ENCODE data around the gene HPSE2.

The HPSE2 gene

DNA sequence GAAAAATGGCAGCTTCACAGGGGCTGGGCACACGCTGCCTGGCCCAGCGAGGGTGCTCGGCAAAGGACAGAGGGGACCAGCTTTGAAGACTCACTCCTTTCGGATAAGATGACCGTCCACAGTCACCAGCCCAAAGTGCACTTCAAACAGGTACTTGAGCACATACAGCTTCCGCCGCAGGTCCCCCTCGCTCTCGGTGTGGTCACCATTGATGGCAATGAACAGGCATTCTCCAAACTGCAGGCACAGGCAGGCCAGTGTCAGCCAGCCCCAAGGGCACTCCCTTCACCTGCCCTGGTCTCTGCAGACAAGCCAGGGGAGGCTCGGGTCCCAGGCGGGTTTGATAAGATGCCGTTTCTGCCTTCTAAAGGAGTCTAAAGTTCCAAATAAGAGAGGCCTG lies 800.5 kb downstream of the HPSE2 start:
- DNase-seq (ENCODE audit: low read depth, low spot score) = no peak

GRCh38 chr10:98433881-98434732 lies 801.5 kb downstream of the HPSE2 start:
- DNase-seq (ENCODE audit: low read depth, low spot score) = no peak

- DNase-seq (ENCODE audit: low read depth, low spot score) = no peak
These were observed 802.3 kb downstream of the HPSE2 start for GRCh38 chr10:98433371-98433770.

DNA sequence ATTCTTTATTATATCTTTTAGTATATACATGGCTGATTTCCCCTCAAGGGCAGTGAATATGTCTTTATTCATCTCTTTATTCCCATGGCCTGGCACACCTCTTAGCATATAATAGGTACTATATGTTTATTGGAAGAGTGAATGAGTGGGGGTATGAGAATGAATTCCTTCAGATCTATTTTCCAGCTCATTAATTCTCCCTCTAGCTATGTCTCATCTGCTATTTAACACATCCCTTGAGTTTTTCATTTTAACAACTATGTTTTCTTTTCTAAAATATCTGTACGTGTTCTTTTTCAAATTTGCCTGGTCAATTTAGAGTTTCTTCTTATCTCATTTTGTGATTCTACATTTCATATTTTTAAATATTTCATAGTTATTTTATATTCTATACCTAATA lies 803.3 kb downstream of the HPSE2 start:
- DNase-seq (ENCODE audit: low read depth, low spot score) = no peak

- DNase-seq (ENCODE audit: low read depth, low spot score) = no peak
These were observed 804.6 kb downstream of the HPSE2 start for GRCh38 chr10:98431016-98431415.

DNA sequence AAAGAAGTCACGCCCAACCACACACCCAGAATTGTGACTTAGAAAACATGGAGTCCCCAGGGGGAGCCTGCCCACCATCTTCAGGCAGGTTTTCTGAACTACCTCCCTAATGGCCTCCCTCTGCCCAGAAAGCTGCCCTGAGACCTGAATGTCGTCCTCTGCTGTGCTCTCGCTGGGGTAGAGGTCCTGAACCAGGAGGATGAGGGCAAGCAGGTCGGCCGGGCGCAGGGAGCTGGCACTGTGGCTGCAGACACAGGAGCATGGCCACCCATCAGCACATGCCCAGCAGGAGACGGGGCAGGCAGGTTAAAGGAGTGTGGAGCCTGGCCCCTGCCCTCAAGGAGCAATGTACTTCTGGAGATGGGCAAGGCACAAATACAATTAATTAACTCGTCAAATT lies 805.2 kb downstream of the HPSE2 start:
- no peak for DNase-seq (ENCODE audit: low read depth, low spot score)

GRCh38 chr10:98429320-98430072 lies 806.2 kb downstream of the HPSE2 start:
- no peak for DNase-seq (ENCODE audit: low read depth, low spot score)

- DNase-seq (ENCODE audit: low read depth, low spot score) = no peak
These were observed 808.6 kb downstream of the HPSE2 start for GRCh38 chr10:98427011-98427515.

DNA sequence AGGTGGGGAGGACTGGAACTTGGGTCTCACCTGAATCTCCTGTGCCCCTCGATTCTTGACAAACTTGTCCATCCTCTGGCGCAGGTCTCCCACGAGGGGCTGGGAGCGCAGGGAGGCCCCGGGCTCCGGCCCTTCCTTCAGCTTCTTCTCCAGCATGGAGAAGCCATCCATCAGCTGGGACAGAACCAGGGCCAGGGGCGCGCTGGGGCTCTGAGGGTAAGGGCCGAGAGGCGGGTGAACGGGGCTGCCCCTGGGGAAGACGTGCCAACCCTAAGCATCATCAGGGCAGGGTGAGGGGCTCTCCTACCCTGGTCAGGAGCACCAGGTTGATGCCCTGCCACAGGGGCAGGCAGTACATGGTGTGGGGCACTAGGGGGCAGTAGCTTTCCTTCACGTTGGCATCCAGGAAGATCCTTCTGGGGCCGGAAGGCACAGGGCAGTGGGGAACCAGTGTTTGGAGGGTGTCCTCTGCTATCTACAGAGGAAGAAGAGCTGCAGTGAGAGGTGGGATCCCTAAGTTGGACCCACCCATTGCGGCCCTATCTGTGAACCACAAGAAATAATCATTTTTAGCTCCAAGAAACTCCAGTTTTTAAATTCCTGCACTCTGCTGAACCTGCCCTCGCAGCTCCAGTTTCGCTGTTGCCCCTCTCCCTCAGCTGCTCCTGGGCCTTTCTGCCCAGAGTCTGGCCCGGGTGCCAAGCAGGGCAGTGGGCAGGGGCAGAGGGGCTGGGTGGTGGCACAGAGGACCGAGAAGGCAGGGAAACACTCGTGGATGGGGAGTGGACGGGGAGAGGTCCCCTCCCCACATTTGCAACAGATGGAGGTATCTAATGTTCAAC lies 809.9 kb downstream of the HPSE2 start:
- DNase-seq (ENCODE audit: low read depth, low spot score) = no peak

- DNase-seq (ENCODE audit: low read depth, low spot score) = no peak
These were observed 811.1 kb downstream of the HPSE2 start for GRCh38 chr10:98424295-98425254.

- DNase-seq (ENCODE audit: low read depth, low spot score) = no peak
These were observed 811.9 kb downstream of the HPSE2 start for GRCh38 chr10:98423691-98424120.

GRCh38 chr10:98422182-98422581 lies 813.5 kb downstream of the HPSE2 start:
- DNase-seq (ENCODE audit: low read depth, low spot score) = no peak

DNA sequence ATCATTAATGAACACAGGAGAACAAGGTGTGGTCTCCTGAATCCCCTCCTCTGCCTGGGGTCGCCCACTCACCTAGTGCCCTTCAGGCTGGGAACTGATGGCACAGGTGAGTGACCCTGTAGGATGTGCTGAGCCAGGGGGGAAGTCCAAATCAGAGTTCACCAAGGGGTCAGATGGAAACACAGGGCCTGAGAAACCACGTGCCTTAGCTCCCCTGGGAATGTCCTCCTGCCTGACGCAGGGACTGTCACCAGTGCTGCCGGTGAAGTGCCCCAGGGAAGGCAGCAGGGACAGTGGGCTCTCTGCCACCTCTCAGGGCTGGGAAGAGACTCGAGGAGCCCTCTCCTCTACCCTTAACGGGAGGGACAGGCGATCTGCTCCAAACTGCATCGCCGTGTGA lies 814.9 kb downstream of the HPSE2 start:
- DNase-seq (ENCODE audit: low read depth, low spot score) = no peak

- no peak for DNase-seq (ENCODE audit: low read depth, low spot score)
These were observed 816.0 kb downstream of the HPSE2 start for GRCh38 chr10:98419469-98420261.

DNA sequence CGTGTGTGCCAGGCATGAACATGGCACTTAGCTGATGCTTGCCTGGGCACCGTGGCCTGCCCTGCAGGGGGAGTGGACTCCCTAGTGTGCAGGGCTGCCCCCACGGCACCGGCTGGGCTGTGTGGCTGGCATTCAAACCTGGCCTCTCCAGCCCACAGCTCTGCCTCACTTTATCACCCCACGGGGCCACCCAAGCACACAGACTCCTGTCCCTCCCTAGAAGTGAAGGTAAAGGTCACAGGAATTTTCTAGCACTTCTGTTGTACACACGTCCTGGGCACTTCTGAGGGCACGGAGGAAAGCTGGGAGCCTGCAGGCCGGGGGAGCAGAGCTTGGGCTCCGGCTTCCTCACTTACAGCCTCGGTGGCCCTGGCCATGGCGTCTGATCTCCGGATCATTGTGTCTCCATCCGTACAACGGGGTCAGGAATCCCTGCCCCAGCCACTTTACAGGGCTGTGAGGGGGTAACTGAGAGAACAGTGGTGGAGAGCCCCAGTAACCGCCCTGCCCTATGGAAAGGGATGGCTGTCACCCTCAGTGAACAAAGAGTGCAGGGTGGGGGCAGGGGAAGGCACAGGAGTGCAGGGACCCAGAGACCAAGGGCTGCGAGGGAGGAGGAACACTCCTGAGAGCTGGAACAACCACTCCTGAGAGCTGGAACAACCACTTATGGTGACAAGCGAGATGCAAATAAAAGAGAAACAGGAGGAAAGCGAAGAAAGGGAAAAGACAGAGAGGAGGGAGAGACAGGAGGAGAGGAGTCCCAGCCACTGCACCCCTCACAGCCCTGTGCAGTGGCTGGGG lies 816.8 kb downstream of the HPSE2 start:
- DNase-seq (ENCODE audit: low read depth, low spot score) = no peak

DNA sequence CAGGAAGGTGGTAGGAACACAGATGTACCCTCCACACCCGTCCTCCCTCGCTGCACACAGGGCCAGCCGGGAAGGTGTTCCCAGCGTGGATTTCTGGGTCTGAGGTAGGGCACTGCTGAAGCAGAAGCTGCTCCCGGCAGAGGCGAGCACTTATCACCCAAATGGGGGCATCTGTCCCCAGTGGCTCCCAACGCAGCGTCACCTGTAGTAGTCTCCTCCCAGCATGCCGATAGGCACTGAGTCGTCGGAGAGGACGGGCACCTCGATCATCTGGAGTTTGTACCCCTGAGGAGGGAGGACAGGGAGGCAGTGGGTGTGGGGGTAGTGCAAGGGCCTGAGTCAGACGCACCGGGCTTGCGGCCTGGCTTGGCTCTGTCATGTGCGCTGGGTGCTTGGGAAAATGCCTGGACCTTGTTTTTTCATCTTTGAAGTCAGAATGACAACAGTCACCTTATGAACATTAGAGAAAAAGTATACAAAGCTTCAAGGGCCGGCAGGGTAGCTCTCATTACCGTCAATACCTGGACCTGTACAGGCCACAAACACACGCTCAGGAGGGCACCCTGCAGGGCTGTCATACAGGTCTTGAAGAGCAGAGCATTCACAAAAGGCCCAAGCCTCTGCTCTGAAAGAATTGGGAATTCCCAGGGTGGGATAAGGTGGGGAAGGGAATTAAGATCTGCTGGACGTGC lies 817.5 kb downstream of the HPSE2 start:
- DNase-seq (ENCODE audit: low read depth, low spot score) = no peak

GRCh38 chr10:98417481-98417959 lies 818.1 kb downstream of the HPSE2 start:
- no peak for DNase-seq (ENCODE audit: low read depth, low spot score)

Measured in activated naive CD8-positive, alpha-beta T cell treated with anti-CD3 and anti-CD28 coated beads, Interleukin-2, amount 50 U/mL, for 16 hours (primary cell).